H1 (cell line): Measurements from ENCODE around the gene LGR4. TPM values are rescaled to one million over a fixed set of nuclear protein-coding genes. Genes with fewer than 3 reads are reported as not detected.

Experiments
- CTCF ChIA-PET: fragments of 300-600 bp; sonication (Branson Sonifier 250); formaldehyde crosslinking; loops from one replicate; lab custom pipeline; 2021; ENCODE audit not compliant: partially characterized antibody; lab: Charles Lee
- POLR2A ChIA-PET: fragments of 300-600 bp; sonication (Branson Sonifier 250); formaldehyde crosslinking; loops from one replicate; lab custom pipeline; 2021; ENCODE audit warnings: inconsistent platforms; ENCODE audit not compliant: partially characterized antibody; lab: Charles Lee
- DNase-seq, 2 experiments: peaks; one replicate each; pipeline versions ENCODE4 v3.0.0 to v3.0.0-alpha.2; 2010 to 2022; ENCODE audit warnings: low spot score in 2 of 2, low read depth in 1 of 2, mixed read lengths in 1 of 2
- FAIRE-seq: peaks from 2 replicates; lab custom pipeline; 2011; peaks lifted over from hg19 to GRCh38; lab: Jason Lieb, UNC
- H2AFZ ChIP-seq: 2 replicates; pipeline ENCODE4 v1.8.1; 2012; ENCODE audit warnings: low read length, inconsistent platforms
- H2AK5ac ChIP-seq: 2 replicates; pipeline ENCODE4 v1.6.1; 2013; ENCODE audit warnings: low read depth, low read length
- H2BK120ac ChIP-seq: replicated peaks from 2 replicates; pipeline ENCODE3; 2013; ENCODE audit warnings: low read depth, low read length, inconsistent platforms
- H2BK12ac ChIP-seq: 2 replicates; pipeline ENCODE4 v1.6.1; 2013; ENCODE audit warnings: low read depth, low read length
- H2BK15ac ChIP-seq: 2 replicates; pipeline ENCODE4 v1.6.1; 2013; ENCODE audit warnings: low read length
- H2BK20ac ChIP-seq: 2 replicates; pipeline ENCODE4 v1.6.1; 2013; ENCODE audit warnings: low read length
- H2BK5ac ChIP-seq: 2 replicates; pipeline ENCODE4 v1.6.1; 2013; ENCODE audit warnings: low read depth, low read length
- H3K14ac ChIP-seq: 2 replicates; pipeline ENCODE4 v1.6.1; 2013; ENCODE audit warnings: inconsistent platforms; ENCODE audit not compliant: insufficient read length
- H3K18ac ChIP-seq: 2 replicates; pipeline ENCODE4 v1.6.1; 2013; ENCODE audit warnings: low read length; ENCODE audit errors: extremely low read depth
- H3K23ac ChIP-seq: 2 replicates; pipeline ENCODE4 v1.6.1; 2013; ENCODE audit warnings: inconsistent platforms; ENCODE audit not compliant: insufficient read length
- H3K23me2 ChIP-seq: 2 replicates; pipeline ENCODE4 v1.6.1; 2013; ENCODE audit warnings: low read depth, low read length
- H3K27ac ChIP-seq: 2 replicates; pipeline ENCODE4 v1.6.1; 2011; ENCODE audit warnings: low read depth, low read length, inconsistent platforms
- H3K27me3 ChIP-seq, 4 experiments: replicated peaks in 1 of 4; 1 replicate in 1 of 4; 2 replicates in 3 of 4; pipeline versions ENCODE4 v1.6.1 to v1.8.1; 2011 to 2013; ENCODE audit warnings: low read length in 3 of 4, mild to moderate bottlenecking in 3 of 4, inconsistent platforms in 2 of 4, mixed read lengths in 2 of 4, moderate library complexity in 1 of 4; ENCODE audit not compliant: control insufficient read depth in 3 of 4, insufficient read depth in 3 of 4; ENCODE audit errors: extremely low read depth in 1 of 4
- H3K36me3 ChIP-seq, 4 experiments: 2 replicates each; pipeline versions ENCODE4 v1.6.1 to v1.8.1; 2011 to 2013; ENCODE audit warnings: mild to moderate bottlenecking in 4 of 4, low read length in 3 of 4, moderate library complexity in 2 of 4, control low read depth in 1 of 4, inconsistent platforms in 1 of 4; ENCODE audit not compliant: insufficient read depth in 4 of 4, control insufficient read depth in 2 of 4
- H3K4ac ChIP-seq: replicated peaks from 2 replicates; pipeline ENCODE3; 2013; ENCODE audit warnings: low read length, low read depth, mixed read lengths, inconsistent platforms; ENCODE audit not compliant: insufficient read length
- H3K4me1 ChIP-seq, 4 experiments: replicated peaks in 1 of 4; 1 replicate in 1 of 4; 2 replicates in 3 of 4; pipeline versions ENCODE4 v1.6.1 to v1.8.1; 2011 to 2013; ENCODE audit warnings: low read length in 3 of 4, inconsistent platforms in 2 of 4, mixed read lengths in 1 of 4; ENCODE audit not compliant: insufficient read depth in 4 of 4, control insufficient read depth in 3 of 4
- H3K4me2 ChIP-seq, 2 experiments: 2 replicates each; pipeline versions ENCODE4 v1.6.1 to v1.8.1; 2011 to 2013; ENCODE audit warnings: low read depth in 2 of 2, low read length in 2 of 2, control low read depth in 1 of 2, inconsistent platforms in 1 of 2, mild to moderate bottlenecking in 1 of 2; ENCODE audit not compliant: insufficient read depth in 1 of 2
- H3K4me3 ChIP-seq, 4 experiments: fragments of 200-600, 300-600 bp in 1 of 4; sonication (generic), shearing (Covaris generic), sonication (Bioruptor Twin) in 1 of 4; 2 replicates each; pipeline versions ENCODE4 v1.5.1 to v1.8.1; 2011 to 2016; ENCODE audit warnings: low read length in 4 of 4, low read depth in 3 of 4, control low read depth in 2 of 4, inconsistent platforms in 2 of 4, mild to moderate bottlenecking in 2 of 4, mixed read lengths in 1 of 4, moderate library complexity in 1 of 4; ENCODE audit not compliant: insufficient read depth in 2 of 4; ENCODE audit errors: extremely low read depth in 1 of 4
- H3K56ac ChIP-seq: replicated peaks from 2 replicates; pipeline ENCODE3; 2013; ENCODE audit warnings: low read depth, mild to moderate bottlenecking, mixed read lengths, low read length, inconsistent platforms; ENCODE audit not compliant: insufficient read length
- H3K79me1 ChIP-seq: 2 replicates; pipeline ENCODE4 v1.6.1; 2013; ENCODE audit warnings: low read depth, low read length, control low read depth
- H3K79me2 ChIP-seq, 2 experiments: 2 replicates each; pipeline versions ENCODE4 v1.6.1 to v1.8.1; 2012 to 2013; ENCODE audit warnings: low read length in 2 of 2, mild to moderate bottlenecking in 2 of 2, inconsistent platforms in 1 of 2; ENCODE audit not compliant: insufficient read depth in 2 of 2, control insufficient read depth in 1 of 2
- H3K9ac ChIP-seq, 4 experiments: replicated peaks in 1 of 4; 1 replicate in 1 of 4; 2 replicates in 3 of 4; pipeline versions ENCODE4 v1.6.1 to v1.8.1; 2011 to 2013; ENCODE audit warnings: low read depth in 3 of 4, low read length in 3 of 4, control low read depth in 2 of 4, mild to moderate bottlenecking in 2 of 4, moderate library complexity in 2 of 4, inconsistent platforms in 1 of 4; ENCODE audit errors: extremely low read depth in 1 of 4
- H3K9me3 ChIP-seq, 2 experiments: 2 replicates each; pipeline versions ENCODE4 v1.6.1 to v1.8.1; 2012 to 2013; ENCODE audit warnings: mild to moderate bottlenecking in 2 of 2, moderate library complexity in 2 of 2, control low read depth in 1 of 2, inconsistent platforms in 1 of 2, low read depth in 1 of 2, low read length in 1 of 2, mixed read lengths in 1 of 2; ENCODE audit not compliant: insufficient read depth in 2 of 2
- H4K20me1 ChIP-seq, 2 experiments: replicated peaks in 1 of 2; 2 replicates each; pipeline versions ENCODE3 to v1.8.1; 2011 to 2013; ENCODE audit warnings: inconsistent platforms in 2 of 2, low read length in 2 of 2, mild to moderate bottlenecking in 1 of 2; ENCODE audit not compliant: insufficient read depth in 2 of 2, control insufficient read depth in 1 of 2
- H4K5ac ChIP-seq: 2 replicates; pipeline ENCODE4 v1.6.1; 2013; ENCODE audit warnings: low read length, low read depth, mixed read lengths, inconsistent platforms; ENCODE audit not compliant: insufficient read length
- H4K8ac ChIP-seq: 2 replicates; pipeline ENCODE4 v1.8.0; 2013; ENCODE audit warnings: mild to moderate bottlenecking, moderate library complexity, low read length, inconsistent platforms; ENCODE audit not compliant: insufficient read depth; ENCODE audit errors: extremely low read depth
- H4K91ac ChIP-seq: replicated peaks from 2 replicates; pipeline ENCODE3; 2013; ENCODE audit warnings: low read length, mixed read lengths, inconsistent platforms; ENCODE audit not compliant: insufficient read length
- CHD2 ChIP-seq: IDR thresholded peaks from 2 replicates; pipeline ENCODE4 v1.6.1; 2012; ENCODE audit warnings: low read length, improper control_type of control experiment
- GABPA ChIP-seq: IDR thresholded peaks from 2 replicates; pipeline ENCODE4 v1.6.1; 2011; ENCODE audit warnings: mild to moderate bottlenecking, low read length, moderate library complexity, borderline replicate concordance; ENCODE audit not compliant: insufficient read depth
- KDM1A ChIP-seq: fragments of 200-600, 300-600 bp; sonication (generic); IDR thresholded peaks from 2 replicates; pipeline ENCODE4 v1.7.1; 2016; ENCODE audit warnings: mild to moderate bottlenecking, low read length, borderline replicate concordance
- KDM5A ChIP-seq: fragments of 200-600 bp; IDR thresholded peaks from 2 replicates; pipeline ENCODE4 v1.7.1; 2012; ENCODE audit warnings: mild to moderate bottlenecking, low read length, inconsistent platforms, mixed read lengths
- MAFK ChIP-seq: IDR thresholded peaks from 2 replicates; pipeline ENCODE4 v1.6.1; 2012; ENCODE audit warnings: low read depth, mild to moderate bottlenecking, improper control_type of control experiment, low read length
- SIRT6 ChIP-seq: IDR thresholded peaks from one replicate; pipeline ENCODE4 v1.7.1; 2012; ENCODE audit warnings: low read length, inconsistent platforms
- SIX5 ChIP-seq: IDR thresholded peaks from 2 replicates; pipeline ENCODE4 v1.6.1; 2011; ENCODE audit warnings: mild to moderate bottlenecking, low read depth, low read length
- TCF12 ChIP-seq: IDR thresholded peaks from 2 replicates; pipeline ENCODE4 v1.6.1; 2011; ENCODE audit warnings: low read depth, mild to moderate bottlenecking, low read length
- WGBS, 2 experiments: shearing (Covaris generic) in 1 of 2; methylation state at CpG; one replicate each; pipeline versions ENCODE4 v1.1.6 to v1.1.7; 2013 to 2015; ENCODE audit warnings: low lambda C conversion rate in 2 of 2, mixed read lengths in 2 of 2, inconsistent platforms in 1 of 2, low coverage in 1 of 2, missing lambda C conversion rate in 1 of 2; ENCODE audit not compliant: insufficient replicate concordance in 2 of 2, insufficient coverage in 1 of 2, insufficient read length in 1 of 2; ENCODE audit errors: extremely low coverage in 1 of 2, missing lambda C conversion rate in 1 of 2; 5-methylcytosine and 5-hydroxymethylcytosine counted together
- polyA plus RNA-seq, 7 experiments: library from polyadenylated mRNA; depleted of rRNA in 3 of 7; stranded (reverse) in 5 of 7; unstranded in 2 of 7; fragments of >200 nt in 5 of 7; fragments of 200-250 nt in 2 of 7; gene quantifications; 1 replicate in 5 of 7; 2 replicates in 1 of 7; 4 replicates in 1 of 7; pipeline versions ENCODE4 v1.2.1 to v1.2.3, GENCODE V29; 2011 to 2013; ENCODE audit warnings: missing spikeins in 2 of 7, mixed read lengths in 2 of 7
- total RNA-seq: library from RNA; stranded (reverse); fragmentation: NEBNext Ultra II Directional; extraction: Animal tissue kit (Norgen Biotek cat#: 25700); gene quantifications from 2 replicates; pipeline ENCODE4 v1.2.1, GENCODE V29; 2021

The LGR4 gene
- total and polyA plus RNA-seq, 2 of the 8 experiments (the other 6 are each of a cell fraction or from before 2014, with no cell fraction given) = 26.6 to 61.7 TPM

GRCh38 chr11:27433742-27434141, 38.8 kb downstream of the LGR4 start:
- Histone ChIP-seq H2AK5ac (no peak overlapping the region), H3K79me1 (peaks cover 17% of the 10 kb centered on the region), H3K4me2 (no peak overlapping the region), H3K18ac (no peak overlapping the region), H3K4me1 (peaks cover 3 to 18% (median 13%) of the 10 kb centered on the region in 4 experiments; a peak in 4 of 7 replicates), H2BK120ac (no peak overlapping the region), H3K9ac (no peak overlapping the region), H3K4ac (no peak overlapping the region), H4K8ac (no peak overlapping the region), H3K27ac (no peak overlapping the region), H3K79me2 (peaks cover 17 to 96% of the 10 kb centered on the region in 2 experiments; a peak in 3 of 4 replicates), H2BK15ac (no peak overlapping the region), H4K91ac (no peak overlapping the region), H2BK20ac (no peak overlapping the region), H3K56ac (no peak overlapping the region), H4K5ac (no peak overlapping the region), H3K9me3 (no peaks in the 10 kb centered on the region), H3K14ac (no peak overlapping the region), H2BK5ac (no peak overlapping the region), H2AFZ (no peak overlapping the region), H3K36me3 (peaks cover 0 to 4% (median 0%) of the 10 kb centered on the region in 4 experiments; a peak in 2 of 8 replicates), H4K20me1 (peaks cover 0 to 5% of the 10 kb centered on the region in 2 experiments), H3K23ac (no peak overlapping the region), H3K23me2 (no peaks in the 10 kb centered on the region; the same call in 1 of the 2 replicates), H3K4me3 (no peak overlapping the region), H3K27me3 (no peaks in the 10 kb centered on the region), H2BK12ac (no peak overlapping the region)
- no peak for DNase-seq
- TF ChIP-seq KDM1A (no peak), TCF12 (no peak), SIRT6 (no peak), SIX5 (no peak), CHD2 (no peak), KDM5A (no peak), GABPA (no peak), MAFK (no peak)
- 92% methylated on average over 2 of the region's 2 CpGs; no CpG with 5 or more reads in 1 of the 2 experiments for WGBS, 2 experiments
- ChIA-PET POLR2A (interaction anchor here (1.2 to 1.5 kb wide), 2 partner anchors 38 to 71 kb away, joined by 3 read pairs; partner anchors contain the start of gene CCDC34), CTCF (interaction anchor here (1.2 to 2.0 kb wide), 3 partner anchors 8 to 52 kb away, joined by 4 to 9 read pairs (median 5); no protein-coding TSS in a partner anchor)
- FAIRE-seq = no peak
